Neural progenitor cell (in vitro differentiated cells): ENCODE measurements around the gene ARL2.

Experiments
- EZH2 ChIP-seq: fragments of 200-600 bp; sonication (generic); IDR thresholded peaks from 2 replicates; pipeline ENCODE4 v1.6.1; 2017; ENCODE audit warnings: antibody characterized with exemption, mild to moderate bottlenecking, moderate library complexity
- EZH2phosphoT487 ChIP-seq: fragments of 200-600 bp; sonication (generic); IDR thresholded peaks from 2 replicates; pipeline ENCODE4 v1.6.1; 2017; ENCODE audit warnings: antibody characterized with exemption
- TF ChIP-seq, protein P1 (sequence below): fragments of 200-600 bp; sonication (generic); IDR thresholded peaks from 2 replicates; pipeline ENCODE4 v1.5.1; 2017; ENCODE audit warnings: antibody characterized with exemption, mild to moderate bottlenecking

- TF ChIP-seq, protein P1, sequence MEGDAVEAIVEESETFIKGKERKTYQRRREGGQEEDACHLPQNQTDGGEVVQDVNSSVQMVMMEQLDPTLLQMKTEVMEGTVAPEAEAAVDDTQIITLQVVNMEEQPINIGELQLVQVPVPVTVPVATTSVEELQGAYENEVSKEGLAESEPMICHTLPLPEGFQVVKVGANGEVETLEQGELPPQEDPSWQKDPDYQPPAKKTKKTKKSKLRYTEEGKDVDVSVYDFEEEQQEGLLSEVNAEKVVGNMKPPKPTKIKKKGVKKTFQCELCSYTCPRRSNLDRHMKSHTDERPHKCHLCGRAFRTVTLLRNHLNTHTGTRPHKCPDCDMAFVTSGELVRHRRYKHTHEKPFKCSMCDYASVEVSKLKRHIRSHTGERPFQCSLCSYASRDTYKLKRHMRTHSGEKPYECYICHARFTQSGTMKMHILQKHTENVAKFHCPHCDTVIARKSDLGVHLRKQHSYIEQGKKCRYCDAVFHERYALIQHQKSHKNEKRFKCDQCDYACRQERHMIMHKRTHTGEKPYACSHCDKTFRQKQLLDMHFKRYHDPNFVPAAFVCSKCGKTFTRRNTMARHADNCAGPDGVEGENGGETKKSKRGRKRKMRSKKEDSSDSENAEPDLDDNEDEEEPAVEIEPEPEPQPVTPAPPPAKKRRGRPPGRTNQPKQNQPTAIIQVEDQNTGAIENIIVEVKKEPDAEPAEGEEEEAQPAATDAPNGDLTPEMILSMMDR = no peak
- no peak for TF ChIP-seq EZH2phosphoT487
- TF ChIP-seq EZH2 = no peak
These were observed 12.8 kb downstream of the ARL2 start for GRCh38 chr11:65026810-65027209.
